ENCODE results near the gene PCNX4.
A peak's percentile ranks its signal among the peaks of the same experiment; 100 is the strongest.

PCNX4 gene

DNA sequence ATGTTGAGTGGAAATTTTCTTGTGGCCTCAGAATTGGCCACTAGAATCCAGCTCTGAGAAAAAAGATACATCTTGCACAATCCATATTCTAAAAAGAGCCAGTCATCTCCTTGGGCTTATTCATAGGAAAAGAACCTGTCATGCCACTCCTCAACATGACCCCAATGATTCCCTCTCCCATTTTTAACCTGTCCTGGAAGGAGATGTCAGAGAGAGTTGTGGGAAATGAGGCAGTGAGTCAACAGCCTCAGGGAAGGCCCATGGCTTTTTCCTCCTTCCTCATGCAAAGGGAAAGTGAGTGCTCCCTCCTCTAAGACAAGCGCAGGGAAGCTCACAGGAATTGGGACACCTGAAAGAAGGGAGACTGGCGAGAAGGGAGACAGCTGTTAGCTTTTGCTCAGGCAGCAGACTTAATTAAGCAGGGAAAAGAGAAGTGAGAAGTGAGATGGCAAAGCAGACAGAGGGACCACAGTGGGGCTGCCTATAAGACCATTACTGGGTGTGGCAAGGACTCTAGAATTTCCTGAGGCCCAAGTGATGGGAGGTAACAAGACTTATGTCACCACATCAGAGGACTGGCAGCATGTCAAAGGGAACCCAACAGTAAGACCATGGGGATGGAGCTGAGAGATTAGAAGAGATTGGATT is 83.7 kb downstream of the PCNX4 start:
- DNase-seq = no peak

DNA sequence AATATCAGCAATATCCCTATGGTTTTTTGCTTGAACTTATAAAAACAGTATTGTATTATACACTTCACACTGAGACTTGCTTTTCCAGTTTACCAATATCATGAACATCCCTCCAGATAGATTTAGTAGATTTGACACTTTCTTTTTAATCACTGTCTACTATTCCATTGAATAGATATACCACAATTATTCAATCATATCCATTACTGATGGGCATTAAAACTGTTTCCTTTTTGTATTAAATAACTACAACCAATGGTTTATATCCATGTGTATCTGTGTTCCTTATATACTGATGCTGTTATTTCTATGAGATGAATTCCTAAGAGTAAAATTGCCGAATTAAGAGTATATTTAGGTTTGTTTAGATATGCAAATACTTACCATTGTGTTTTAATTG is 86.4 kb downstream of the PCNX4 start:
- no peak for DNase-seq

DNA sequence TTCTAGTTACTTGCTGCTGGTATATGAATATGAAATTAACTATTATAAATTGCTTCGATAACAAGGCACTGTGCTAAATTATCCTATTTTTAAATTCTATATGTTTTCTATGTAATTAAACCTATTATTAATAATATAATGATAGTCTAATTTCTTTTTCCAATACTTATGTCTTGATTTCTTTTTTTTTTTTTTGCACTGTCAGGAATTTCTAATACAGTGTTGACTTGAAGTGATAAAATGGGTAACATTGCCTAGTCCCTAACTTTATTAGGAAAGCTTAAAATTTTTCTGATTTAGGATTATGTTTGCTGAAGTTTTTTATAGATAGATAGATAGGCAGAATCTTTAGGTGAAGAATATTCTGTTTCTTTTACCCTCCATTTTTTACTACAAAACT is 87.1 kb downstream of the PCNX4 start:
- no peak for DNase-seq

DNA sequence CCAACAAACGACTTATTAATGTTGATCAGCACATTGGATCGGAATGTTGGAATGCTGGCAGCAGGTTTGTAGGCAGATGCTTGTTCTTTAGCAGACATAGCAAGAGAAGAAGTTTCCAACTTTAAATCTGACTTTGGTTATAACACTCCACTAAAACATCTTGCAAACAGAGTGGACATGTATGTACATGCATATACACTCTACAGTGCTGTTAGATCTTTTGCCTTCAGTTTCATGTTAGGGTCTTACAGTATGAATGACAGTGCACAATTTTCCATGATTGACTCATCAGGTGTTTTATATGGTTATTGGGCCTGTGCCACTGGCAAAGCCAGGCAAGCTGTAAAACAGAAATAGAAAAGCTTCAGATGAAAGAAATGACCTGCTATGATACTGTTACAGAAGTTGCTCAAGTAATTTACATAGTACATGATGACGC is 87.7 kb downstream of the PCNX4 start:
- DNase-seq = peak; percentile 57

DNA sequence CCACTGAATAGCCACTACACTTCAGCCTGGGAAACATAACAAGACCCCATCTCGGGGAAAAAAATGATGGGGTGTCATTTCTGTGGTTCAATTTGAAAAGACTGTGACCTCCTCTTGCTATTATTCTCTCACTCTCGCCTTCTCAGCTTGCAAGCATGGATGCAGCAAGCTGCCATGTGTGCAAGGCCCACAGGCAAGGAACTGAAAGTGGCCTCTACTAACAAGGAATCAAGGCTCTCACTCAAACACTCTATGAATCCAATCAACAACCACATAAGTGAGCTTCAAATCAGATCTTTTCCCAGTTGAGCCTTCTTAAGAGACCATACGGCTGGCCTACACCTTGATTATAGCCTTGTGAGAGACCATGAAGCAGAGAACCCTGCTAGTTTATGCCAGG is 91.4 kb downstream of the PCNX4 start:
- no peak for DNase-seq

DNA sequence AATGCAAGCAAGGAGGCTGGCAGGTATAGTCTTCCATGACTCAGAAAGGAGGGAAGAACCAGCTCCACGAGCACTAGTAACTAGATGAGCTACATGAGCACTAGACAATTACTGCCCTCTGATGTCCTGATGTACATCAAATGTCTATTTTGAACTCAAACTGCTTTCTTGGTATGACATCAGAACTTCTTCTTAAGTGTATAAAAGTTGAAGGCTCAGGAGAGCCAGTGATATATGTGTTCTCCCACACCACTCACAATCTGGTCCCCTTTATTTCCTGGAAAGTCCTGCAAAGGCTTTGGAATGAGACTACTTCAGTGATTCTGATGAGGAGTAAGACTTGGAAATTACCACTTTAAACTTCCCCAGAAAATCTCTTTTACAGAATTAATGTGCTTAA is 92.0 kb downstream of the PCNX4 start:
- peak; percentile 34 for DNase-seq

DNA sequence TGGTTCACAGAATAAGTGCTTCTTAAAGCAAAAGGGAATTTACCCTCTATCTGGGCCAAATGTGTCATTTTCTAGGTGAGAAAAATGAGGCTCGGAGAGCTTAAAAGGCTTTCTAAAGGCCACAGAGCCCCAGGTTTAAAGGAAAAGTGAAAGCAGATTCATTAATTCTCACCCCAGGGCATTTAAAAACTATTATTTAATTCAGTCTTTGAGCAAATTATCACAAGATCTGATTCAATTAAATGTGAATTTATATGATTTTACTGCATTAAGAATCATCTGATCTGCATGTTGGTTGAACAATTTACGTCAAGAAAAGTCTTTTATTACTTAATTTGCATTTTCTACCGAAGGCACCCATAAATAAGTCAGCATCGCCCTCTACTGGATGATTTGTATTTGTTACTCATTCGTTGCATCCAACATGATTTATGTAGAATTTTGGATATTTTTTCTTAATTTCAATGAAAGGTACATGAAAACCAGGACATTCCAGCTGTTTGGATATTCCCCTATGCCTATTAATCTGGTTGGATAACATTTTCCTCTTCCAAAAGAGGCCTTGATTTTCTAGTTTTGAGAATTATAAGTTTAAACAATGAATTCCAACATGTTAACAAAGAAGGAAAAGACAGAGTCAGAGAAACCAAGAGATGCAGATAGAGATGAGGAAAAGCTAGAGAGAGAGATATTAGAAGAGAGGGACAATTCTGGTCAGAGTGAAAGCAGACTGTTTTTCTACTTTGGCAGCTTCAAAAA is 92.6 kb downstream of the PCNX4 start:
- peak; percentile 70 for DNase-seq

DNA sequence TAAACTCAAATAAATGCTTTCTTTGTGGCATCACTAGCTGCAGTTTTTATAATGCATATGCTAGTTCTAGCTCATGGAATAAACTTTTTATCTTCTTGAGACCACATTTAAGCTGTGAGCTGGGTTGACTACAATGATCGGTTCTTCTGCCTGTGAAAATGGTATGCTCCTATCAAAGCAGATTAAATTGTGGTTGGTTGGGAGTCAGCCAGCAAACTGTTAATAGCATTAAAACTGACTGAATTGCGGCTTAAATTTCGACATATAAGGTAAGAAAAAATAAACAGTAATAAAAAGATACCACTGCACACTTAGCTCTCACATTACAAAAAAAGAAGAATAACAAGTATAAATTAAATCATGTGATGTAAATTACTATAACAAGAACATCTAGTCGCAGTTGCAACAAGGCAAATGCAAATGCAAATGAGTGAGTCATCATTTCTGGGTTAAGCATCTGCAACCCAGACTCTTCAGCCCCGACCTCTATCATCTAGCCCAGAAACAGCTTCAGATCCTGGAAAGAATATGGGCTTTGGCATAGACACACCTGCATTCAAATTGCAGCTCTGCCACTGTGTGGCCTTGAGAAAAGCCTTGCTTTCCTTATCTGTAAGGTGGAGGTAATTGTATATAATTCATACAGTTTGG is 93.3 kb downstream of the PCNX4 start:
- DNase-seq = peak; percentile 10

DNA sequence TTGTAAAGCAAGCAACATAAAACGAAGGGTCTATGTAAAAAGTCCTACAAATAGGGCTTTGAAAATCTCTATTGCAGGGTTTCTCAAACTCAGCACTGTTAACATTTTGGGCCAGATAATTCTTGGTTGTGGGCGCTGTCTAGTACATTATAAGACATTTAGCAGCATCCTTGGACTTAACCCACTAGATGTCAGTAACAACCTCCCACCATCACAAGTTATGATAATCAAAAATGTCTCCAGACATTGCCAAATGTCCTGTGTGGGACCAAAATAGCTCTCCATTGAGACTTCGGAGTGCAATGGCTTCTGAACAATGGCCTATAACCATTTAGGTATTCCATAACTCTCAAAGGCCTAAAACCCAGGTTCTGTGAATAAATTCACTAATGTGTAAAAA is 96.4 kb downstream of the PCNX4 start:
- DNase-seq = peak; percentile 23

DNA sequence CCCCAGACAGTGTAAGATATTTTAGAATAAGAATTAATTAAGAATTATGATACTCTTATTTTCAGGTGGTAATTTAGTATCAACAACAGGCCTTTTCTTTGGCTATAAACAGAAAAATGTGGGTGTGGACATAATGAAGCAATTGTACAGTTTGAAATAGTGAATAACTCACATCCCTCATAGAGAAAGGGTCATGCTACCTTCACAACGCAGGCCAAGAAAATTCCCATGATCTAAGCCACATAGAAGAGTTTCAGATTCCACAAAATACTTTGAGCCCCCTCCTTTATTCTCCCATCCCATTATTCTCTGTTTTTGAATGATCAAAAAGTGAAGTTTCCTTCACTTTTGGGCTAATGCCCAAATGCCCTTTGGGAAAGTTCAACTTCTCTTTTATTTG is 97.0 kb downstream of the PCNX4 start:
- DNase-seq = no peak

DNA sequence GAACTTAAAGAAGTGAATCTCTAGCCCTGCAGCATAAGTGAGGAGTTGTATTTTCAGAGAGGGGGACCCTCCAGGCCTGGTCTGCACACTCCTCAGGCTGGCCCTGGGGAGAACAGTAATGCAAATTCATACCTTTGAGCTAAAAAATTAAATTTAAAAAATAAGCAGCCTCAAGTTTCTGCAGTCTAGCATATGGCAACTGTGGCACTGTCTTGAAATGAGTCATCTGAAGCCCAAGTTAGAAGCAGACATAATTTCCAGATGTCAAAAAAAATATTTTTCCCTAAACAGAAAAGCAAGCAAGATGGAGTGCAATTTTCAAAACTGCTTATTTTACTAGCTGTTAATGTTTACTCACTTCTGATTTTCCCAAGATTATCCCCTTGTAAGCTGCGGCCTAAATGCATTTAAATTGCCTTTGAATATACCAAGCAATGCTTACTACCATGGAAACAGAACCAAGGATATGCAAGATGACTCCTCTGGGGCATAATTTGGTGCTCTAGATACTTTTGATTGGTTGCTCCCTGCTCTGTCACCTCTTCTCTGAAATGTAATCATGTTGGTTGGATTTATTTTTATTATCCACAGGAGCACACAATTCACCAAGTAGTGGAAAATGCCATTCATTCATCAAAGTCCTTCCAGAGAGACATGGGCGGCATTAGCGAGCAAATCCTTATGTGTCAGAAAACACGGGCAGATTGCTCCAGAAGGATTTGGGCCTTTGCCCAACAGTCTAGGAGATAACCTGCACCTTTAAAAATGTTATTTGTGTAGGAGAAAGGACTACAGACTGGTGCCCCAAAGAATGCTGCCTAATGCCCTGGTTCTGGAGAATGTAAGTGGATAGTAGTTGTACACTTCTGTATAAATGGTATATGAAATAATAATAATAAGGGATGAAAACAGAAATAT is 98.5 kb downstream of the PCNX4 start:
- DNase-seq = no peak

DNA sequence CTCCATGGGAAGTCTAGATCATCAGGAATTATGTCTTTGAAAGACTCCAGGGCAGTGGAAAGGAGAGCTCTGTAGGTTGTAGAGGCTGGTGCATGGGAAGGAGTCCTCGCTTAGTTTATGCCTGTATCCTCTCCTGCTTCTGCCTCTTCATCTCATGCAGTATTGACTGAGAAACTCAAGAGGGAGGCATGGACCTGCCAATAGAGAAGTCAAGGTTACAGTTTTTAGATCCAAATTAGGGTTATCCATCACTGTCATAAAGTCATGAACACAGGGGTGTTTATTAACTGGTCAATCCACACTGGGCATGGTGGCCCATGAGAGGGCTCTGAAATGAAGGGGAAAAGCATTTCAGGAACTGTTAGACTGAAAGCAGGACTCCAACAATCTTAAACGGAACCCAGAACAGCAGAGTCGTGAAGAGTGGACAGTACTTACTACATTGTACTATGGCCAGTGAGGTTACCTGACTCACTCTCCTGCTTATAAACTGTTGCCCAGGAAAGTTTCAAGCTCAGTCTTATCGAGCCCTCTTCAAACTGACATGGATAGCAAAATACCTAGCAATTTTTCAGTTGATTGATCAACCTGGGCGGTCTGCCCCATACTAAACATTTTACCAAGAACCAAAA is 103.6 kb downstream of the PCNX4 start:
- no peak for DNase-seq

DNA sequence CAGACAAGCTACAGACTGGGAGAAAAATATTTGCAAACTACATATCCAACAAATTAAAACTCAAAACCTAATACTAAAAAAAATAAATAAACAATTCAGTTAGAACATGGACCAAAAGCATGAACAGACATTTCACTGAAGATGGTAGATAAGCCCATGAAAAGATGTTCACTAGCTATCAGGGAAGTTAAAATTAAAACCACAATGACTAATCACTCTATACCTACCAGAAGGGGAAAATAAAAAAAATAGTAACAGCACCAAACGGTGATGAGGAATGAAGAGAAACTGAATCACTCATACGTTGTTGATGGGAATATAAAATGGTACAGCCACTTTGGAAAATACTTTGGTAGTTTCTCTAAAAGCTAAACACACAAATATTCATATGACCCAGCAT is 104.6 kb downstream of the PCNX4 start:
- no peak for DNase-seq

DNA sequence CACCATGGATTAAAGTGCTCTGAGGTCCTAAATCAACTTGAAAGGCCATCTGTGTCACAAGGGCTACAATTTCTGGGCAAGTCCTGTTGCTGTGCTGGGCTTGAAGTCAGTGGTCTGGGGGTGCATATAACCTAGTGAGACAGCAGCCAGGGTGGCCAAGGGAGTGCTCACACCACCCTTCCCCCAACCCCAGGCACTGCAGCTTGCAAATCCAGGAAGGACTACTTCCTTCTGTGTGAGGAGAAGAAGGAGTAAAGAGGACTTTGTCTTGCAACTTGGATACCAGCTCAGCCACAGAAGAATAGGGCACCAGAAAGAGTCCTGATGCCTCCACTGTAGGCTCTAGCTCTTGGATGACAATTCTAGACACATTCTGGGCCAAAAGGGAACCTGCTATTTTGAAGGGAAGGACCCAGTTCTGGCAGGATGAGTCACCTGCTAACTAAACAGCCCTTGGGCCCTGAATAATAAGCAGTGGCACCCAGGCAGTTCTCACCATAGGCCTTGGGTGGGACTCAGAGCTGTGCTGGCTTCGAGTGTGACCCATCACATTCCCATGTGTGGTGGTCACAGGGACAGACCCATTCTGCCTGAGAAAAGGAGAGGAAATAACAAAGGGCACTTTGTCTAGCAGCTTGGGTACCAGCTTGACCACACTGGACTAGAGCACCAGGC is 106.0 kb downstream of the PCNX4 start:
- no peak for DNase-seq

DNA sequence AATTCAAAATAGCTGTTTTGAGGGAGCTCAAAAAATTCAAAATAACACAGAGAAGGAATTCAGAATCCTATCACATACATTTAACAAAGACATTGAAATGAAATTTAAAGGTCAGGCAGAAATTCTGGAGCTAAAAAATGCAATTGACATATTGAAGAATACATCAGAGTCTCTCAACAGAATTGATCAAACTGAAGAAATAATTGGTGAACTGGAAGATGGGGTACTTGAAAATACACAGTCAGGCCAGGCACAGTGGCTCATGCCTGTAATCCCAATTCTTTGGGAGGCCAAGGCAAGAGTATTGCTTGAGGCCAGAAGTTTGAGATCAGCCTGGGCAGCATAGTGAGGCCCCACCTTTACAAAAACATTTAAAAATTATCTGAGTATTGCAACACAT is 107.6 kb downstream of the PCNX4 start:
- no peak for DNase-seq

DNA sequence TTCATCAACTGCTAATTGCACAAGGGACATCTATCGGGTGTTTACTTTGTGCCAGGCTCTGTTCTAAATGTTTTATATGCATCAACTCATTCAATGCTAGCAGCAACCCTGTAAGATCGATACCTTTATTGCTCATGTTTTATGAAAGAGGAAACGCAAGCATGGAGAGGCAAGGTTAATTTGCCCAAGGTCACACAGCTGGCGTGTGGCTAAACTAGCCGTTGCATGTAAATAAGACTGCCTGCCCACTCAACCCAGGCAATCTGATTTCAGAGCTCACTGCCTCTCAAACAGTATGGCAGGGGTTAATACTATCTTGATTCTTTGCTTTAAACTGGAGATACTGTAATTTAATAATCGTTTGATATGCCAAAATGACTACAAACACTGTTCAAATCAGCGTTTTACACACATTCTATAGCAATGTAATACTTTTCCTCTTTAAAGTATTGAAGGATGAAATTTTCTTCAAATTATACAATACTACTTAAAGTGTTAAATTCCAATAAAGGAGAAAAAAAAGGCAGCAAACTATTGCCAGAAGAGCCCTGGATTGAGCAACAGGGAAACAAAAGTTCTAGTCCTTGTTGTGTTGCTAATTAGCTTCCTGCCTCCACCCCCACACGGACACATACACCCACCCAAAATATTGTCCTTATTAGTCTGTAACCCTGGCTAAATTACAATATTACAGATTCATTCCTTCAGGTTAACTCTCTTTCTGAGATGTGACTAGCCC is 112.5 kb downstream of the PCNX4 start:
- no peak for DNase-seq

DNA sequence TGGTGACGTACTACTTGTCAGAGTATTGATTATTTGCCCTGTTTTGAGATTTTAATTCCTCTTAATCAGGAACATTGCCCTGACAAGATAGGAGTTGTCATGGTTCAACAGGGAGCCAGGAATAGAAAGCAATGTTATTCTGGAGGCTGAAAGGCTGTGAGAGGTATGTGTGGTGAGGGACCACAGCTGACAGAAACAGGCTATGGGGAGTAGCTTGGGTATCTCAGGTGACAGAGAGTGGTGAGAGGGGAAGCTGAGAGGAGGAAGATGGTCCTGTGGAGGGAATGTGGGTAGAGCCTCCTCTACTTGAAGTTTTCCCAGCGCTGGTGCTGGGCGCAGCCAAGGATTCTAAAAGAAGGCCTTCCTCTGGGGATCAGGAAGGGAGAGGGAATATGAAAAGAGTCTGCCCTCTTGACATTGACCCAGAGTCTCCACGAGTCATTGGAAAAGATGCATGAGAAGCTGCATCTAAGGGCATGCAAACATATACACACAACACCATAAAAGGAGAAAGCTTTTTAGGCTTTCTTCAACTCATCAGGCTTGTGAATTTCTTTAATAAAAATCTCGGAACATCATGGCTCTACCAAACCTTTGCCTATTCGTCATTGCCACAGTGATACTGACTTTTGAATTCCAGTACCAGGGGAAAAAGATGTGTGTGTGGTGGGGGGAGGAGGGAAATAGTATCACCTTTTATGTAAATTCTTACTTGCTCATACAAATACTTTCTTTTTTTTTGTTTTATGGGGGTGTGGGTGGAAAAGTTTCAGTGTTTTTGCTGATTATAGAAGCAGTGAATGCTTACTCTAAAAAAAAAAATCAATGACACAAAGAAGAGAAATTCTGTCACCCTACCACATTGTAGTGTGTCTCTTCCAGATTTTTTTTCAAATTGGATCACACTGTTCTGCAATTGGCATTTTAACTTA is 113.4 kb downstream of the PCNX4 start:
- no peak for DNase-seq

DNA sequence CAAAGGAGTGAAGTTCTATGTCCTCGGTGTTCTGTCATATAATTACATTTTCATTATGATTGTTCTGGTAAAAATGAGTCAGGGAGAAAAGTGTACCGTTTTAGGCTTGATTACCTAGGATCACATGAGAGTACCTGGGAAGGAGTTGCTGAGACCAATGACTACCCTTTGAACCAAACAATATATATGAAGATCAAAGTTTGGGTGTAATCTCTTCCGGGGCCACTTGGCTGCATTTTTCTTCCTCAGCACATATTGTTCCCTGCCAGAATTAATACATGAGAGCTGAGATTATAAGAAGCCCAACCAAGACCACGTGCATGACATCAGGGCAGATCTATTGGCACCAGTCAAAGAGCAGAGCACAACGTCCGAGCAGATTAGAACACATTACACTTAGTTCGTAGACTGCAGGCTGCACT is 114.5 kb downstream of the PCNX4 start:
- DNase-seq = no peak

DNA sequence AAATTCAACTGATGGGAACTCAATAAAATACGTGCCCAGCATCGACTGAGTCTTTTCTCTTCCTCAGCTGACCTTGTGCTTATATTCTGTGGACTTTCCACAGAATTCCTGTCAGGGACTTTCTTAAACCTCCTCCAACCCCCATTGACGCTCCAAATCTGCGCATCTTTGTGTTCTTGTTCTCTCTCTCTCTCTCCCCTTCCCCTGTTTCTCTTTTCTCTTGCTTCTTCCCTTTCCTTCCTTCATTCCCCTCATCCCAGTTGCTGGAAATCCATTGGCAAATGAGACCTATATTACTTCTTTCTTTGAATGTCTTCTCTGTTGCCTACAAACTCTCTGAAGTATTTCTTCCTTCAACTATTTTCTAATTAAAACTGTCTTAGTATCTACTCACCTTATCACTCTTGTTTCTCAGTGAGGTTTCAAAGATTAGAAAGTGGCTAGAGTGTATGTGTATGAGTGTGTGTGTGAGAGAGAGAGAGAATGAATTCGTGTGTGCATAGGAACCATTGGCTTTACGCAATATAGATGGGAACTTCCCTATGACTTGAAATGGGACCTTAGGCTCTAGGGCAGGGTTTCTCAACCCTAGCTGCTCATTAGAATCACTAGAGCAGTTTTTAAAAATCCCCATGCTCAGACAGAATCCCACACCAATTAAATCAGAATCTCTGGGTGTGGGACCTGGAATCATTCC is 115.3 kb downstream of the PCNX4 start:
- DNase-seq = no peak

Data from fibroblast of upper back skin (primary cell).